HepG2 (cell line): ENCODE data around the gene BACH2. TPM values are rescaled to one million over a fixed set of nuclear protein-coding genes. Genes with fewer than 3 reads are reported as not detected.

Experiments used
- ATAC-seq: fragments of 200-7000 bp; cut with Tn5 transposase; 3 replicates; pipeline ENCODE4 v1.9.1; 2020; ENCODE audit warnings: mild to moderate bottlenecking, moderate library complexity
- BruUV-seq: library from RNA; stranded (reverse); fragments of 400-500 nt; replicated peaks from 2 replicates; lab custom pipeline; 2021; lab: Mats Ljungman, UMichigan
- CTCF ChIA-PET: fragments of 300-600 bp; formaldehyde crosslinking; extraction: SDS; loops from one replicate; lab custom pipeline; 2021; ENCODE audit warnings: low total read pairs, inconsistent platforms, low intra/inter-chr PET ratio; lab: Yijun Ruan, JAX
- POLR2A ChIA-PET: fragments of 350-600 bp; sonication (Branson Sonifier 250); formaldehyde crosslinking; loops from one replicate; lab custom pipeline; 2020; ENCODE audit warnings: antibody characterized with exemption, inconsistent platforms; lab: Yijun Ruan, JAX
- DNase-seq: peaks from one replicate; pipeline ENCODE4 v3.0.0-alpha.2; 2015; ENCODE audit warnings: low spot score
- FAIRE-seq: peaks from 3 replicates; lab custom pipeline; 2011; peaks lifted over from hg19 to GRCh38; lab: Jason Lieb, UNC
- H2AFZ ChIP-seq: one replicate; pipeline ENCODE4 v1.6.1; 2011; ENCODE audit warnings: low read length, inconsistent platforms
- H3K27ac ChIP-seq: fragments of 300-600 bp; 3 replicates; pipeline ENCODE4 v1.8.0; 2011; ENCODE audit warnings: mixed run types, mild to moderate bottlenecking, mixed read lengths, low read length, inconsistent platforms; ENCODE audit not compliant: insufficient read depth; ENCODE audit errors: extremely low read length
- H3K27me3 ChIP-seq, 2 experiments: fragments of 200-600 bp in 1 of 2; 2 replicates in 1 of 2; 3 replicates in 1 of 2; pipeline versions ENCODE4 v1.6.0 to v1.8.0; 2011; ENCODE audit warnings: low read length in 2 of 2, mild to moderate bottlenecking in 2 of 2, moderate library complexity in 2 of 2, inconsistent platforms in 1 of 2; ENCODE audit not compliant: insufficient read depth in 2 of 2, control insufficient read depth in 1 of 2
- H3K36me3 ChIP-seq, 2 experiments: fragments of 200-600 bp in 1 of 2; replicated peaks in 1 of 2; 2 replicates in 1 of 2; 3 replicates in 1 of 2; pipeline versions ENCODE4 v1.5.1 to v1.8.0; 2011; ENCODE audit warnings: low read length in 2 of 2, inconsistent platforms in 1 of 2; ENCODE audit not compliant: insufficient read depth in 2 of 2, control insufficient read depth in 1 of 2
- H3K4me1 ChIP-seq: 2 replicates; pipeline ENCODE4 v1.5.1; 2012; ENCODE audit warnings: low read length, inconsistent platforms; ENCODE audit not compliant: insufficient read depth
- H3K4me2 ChIP-seq: 2 replicates; pipeline ENCODE4 v1.6.0; 2011; ENCODE audit warnings: low read depth, low read length, inconsistent platforms
- H3K4me3 ChIP-seq, 3 experiments: fragments of 200-600 bp in 1 of 3; sonication (generic), shearing (Covaris generic) in 1 of 3; replicated peaks in 1 of 3; 2 replicates each; pipeline ENCODE4 v1.5.1; 2011 to 2016; ENCODE audit warnings: low read length in 3 of 3, inconsistent platforms in 2 of 3, low read depth in 2 of 3, mild to moderate bottlenecking in 2 of 3, control low read depth in 1 of 3, mixed read lengths in 1 of 3; ENCODE audit not compliant: insufficient read depth in 1 of 3
- H3K79me2 ChIP-seq: one replicate; pipeline ENCODE4 v1.6.1; 2011; ENCODE audit warnings: low read length, inconsistent platforms; ENCODE audit not compliant: insufficient read depth
- H3K9ac ChIP-seq: 2 replicates; pipeline ENCODE4 v1.6.0; 2011; ENCODE audit warnings: mild to moderate bottlenecking, low read depth, low read length, inconsistent platforms; ENCODE audit not compliant: insufficient read depth
- H3K9me3 ChIP-seq: 2 replicates; pipeline ENCODE4 v1.5.1; 2012; ENCODE audit warnings: mild to moderate bottlenecking, low read length
- H4K20me1 ChIP-seq: 2 replicates; pipeline ENCODE4 v1.6.0; 2011; ENCODE audit warnings: inconsistent platforms, mild to moderate bottlenecking, low read length, moderate library complexity; ENCODE audit not compliant: insufficient read depth
- ETS1 ChIP-seq: sonication (generic); formaldehyde crosslinking; IDR thresholded peaks from 2 replicates; pipeline ENCODE4 v1.4.0; 2020; ENCODE audit warnings: missing genetic modification reagents
- FOSL2 ChIP-seq: sonication (generic); formaldehyde crosslinking; IDR thresholded peaks from 2 replicates; pipeline ENCODE4 v1.4.0; 2020; ENCODE audit warnings: missing genetic modification reagents
- KDM6A ChIP-seq: IDR thresholded peaks from 2 replicates; pipeline ENCODE4 v1.6.1; 2016; ENCODE audit warnings: low read depth
- NFYC ChIP-seq: IDR thresholded peaks from 2 replicates; pipeline ENCODE4 v1.6.1; 2016; ENCODE audit warnings: missing genetic modification reagents, missing compliant biosample characterization
- ZMYM4 ChIP-seq: sonication (generic); formaldehyde crosslinking; IDR thresholded peaks from 2 replicates; pipeline ENCODE4 v1.8.1; 2023; ENCODE audit warnings: mild to moderate bottlenecking, missing genetic modification reagents
- ZNF407 ChIP-seq: sonication (generic); formaldehyde crosslinking; IDR thresholded peaks from one replicate; pipeline ENCODE4 v1.5.1; 2020; ENCODE audit warnings: mild to moderate bottlenecking, missing genetic modification reagents; ENCODE audit errors: not compliant biosample characterization
- WGBS: methylation state at CpG from one replicate; pipeline ENCODE4 v1.1.6; 2017; ENCODE audit warnings: low lambda C conversion rate; 5-methylcytosine and 5-hydroxymethylcytosine counted together
- in situ Hi-C: cut with HindIII; loops from 2 replicates; pipeline ENCODE4 v1.10.0; 2017; ENCODE audit warnings: low pct_unique_long_range_greater_than_20kb; ENCODE audit not compliant: extremely low pct_ligation_motif_present
- intact Hi-C: fragments of 100-400 bp; cut with micrococcal nuclease; formaldehyde crosslinking; loops from one replicate; pipeline ENCODE4 v1.10.0; 2022; ENCODE audit not compliant: unreplicated experiment
- polyA plus RNA-seq, 8 experiments: library from polyadenylated mRNA; depleted of rRNA in 3 of 8; stranded (reverse) in 7 of 8; unstranded in 1 of 8; fragments of >200 nt; fragmentation: Illumina TruSeq in 4 of 8; extraction: Trizol in 4 of 8; gene quantifications; 2 replicates each; pipeline versions ENCODE4 v1.2.1 to v1.2.3, GENCODE V29; 2011 to 2016; ENCODE audit warnings: low read depth in 4 of 8, missing spikeins in 1 of 8, mixed read lengths in 1 of 8; ENCODE audit not compliant: insufficient read depth in 1 of 8
- total RNA-seq, 5 experiments: library from RNA; depleted of rRNA; stranded (reverse); fragments of >200 nt; fragmentation: Illumina TruSeq; extraction: Trizol; gene quantifications; 2 replicates each; pipeline ENCODE4 v1.2.3, GENCODE V29; 2016; ENCODE audit warnings: low read depth in 1 of 5

The BACH2 gene
- total and polyA plus RNA-seq, 2 of the 13 experiments (the other 11 are each of a cell fraction or from before 2014, with no cell fraction given), result 0.01 TPM; not detected in 1

- ChIA-PET CTCF (no interaction called here), POLR2A (no interaction called here)
- H3K4me2 ChIP-seq, result no peak overlapping the region
- ATAC-seq (no peak), DNase-seq (no peak), FAIRE-seq (no peak)
- no peak overlapping the region for H3K4me3 ChIP-seq
- TF ChIP-seq KDM6A (CRISPR knock-in tag) (no peak), ZNF407 (CRISPR knock-in tag) (no peak), ETS1 (CRISPR knock-in tag) (no peak), FOSL2 (CRISPR knock-in tag) (no peak), NFYC (CRISPR knock-in tag) (no peak), ZMYM4 (no peak)
- WGBS, result 28% methylated on average over 3 of the region's 3 CpGs
- H3K9ac ChIP-seq, result no peak overlapping the region
- H3K27ac ChIP-seq, result no peak overlapping the region
- intact Hi-C loops, result no loop called here
- no peak overlapping the region for H2AFZ ChIP-seq
- in situ Hi-C loops, result no loop called here
- no peaks in the 10 kb centered on the region for H3K9me3 ChIP-seq
- no peaks in the 10 kb centered on the region for H4K20me1 ChIP-seq
- H3K36me3 ChIP-seq, result no peaks in the 10 kb centered on the region
- no peaks in the 10 kb centered on the region for H3K79me2 ChIP-seq
- H3K4me1 ChIP-seq, result no peaks in the 10 kb centered on the region
- BruUV-seq, result no TSS peak
- H3K27me3 ChIP-seq, result no peaks in the 10 kb centered on the region
These were observed 29.9 kb upstream of the BACH2 start for GRCh38 chr6:90326404-90327057.
